GM21447 (cell line): Measurements from ENCODE around the gene ZNF611.
"Not testable (repeated sequence)": the region's sequence is repeated elsewhere in the genome, so short reads cannot be mapped to it uniquely, and the experiment has no call there.

ENCODE experiments used
- ATAC-seq: cut with Tn5 transposase; IDR thresholded peaks from one replicate; pipeline ENCODE4 v1.9.1; 2021; ENCODE audit not compliant: unreplicated experiment

The ZNF611 gene

DNA sequence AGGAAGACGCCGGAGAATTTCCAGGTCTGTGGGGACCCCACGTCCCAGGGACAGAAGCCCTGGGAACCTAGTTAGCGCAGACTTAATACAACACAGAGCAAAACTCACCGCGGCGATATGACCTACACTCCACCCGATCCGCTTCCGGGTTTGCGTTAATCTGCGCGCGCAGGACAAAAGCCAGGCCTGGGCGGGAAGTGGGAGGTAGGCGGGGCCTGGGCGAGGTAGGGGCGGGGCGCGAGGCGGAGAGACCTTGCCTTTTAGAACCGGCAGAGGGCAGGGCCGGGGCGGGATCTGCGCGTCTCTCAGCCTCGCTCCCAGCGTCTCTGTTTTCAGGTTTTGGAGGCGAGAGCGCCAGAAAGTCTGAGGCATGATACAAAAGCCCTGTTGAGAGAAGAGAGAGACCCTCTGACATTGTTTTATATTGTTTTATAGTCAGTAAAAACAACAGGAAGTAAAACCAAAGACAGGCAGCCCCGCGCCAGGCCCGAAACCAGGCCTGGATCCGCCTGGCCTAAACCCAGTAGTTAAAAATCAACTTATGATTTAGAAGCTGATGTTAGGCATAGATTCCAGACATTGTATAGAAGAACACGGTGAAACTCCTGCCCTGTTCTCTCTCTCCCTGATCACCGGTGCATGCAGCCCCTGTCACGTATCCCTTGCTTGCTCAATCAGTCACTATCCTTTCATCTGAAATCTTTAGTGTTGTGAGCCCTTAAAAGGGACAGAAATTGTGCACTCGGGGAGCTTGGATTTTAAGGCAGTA, at the start of gene ZNF611:
TSS of gene ZNF611 (minus strand) at position 152 of the 769 bp plus-strand sequence. CDS start 19,150 bp downstream, outside the sequence.
- peak; percentile 91 for ATAC-seq

- ATAC-seq = not testable (repeated sequence)
Observed at GRCh38 chr19:52782864-52783263, 48.0 kb upstream of the ZNF611 start.

DNA sequence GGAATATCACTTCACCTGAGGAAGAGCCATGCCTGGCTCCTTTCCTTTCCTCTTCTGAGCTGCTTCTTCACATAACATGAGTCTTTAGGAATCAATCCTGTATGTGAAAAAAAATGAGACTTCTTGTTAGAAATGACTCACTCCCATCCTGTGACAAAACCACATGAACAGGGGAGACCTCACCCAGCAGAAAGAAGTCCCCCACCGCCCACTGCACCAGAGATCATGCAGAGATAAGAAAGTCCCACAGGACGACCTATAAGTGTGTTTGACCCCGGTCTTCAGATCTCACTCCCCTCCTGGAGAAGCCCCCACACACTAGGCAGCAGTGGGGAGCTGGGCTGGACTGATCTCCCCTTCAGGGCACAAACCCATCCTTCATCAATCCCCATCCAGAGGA, 44.0 kb upstream of the ZNF611 start:
- ATAC-seq = no peak

- ATAC-seq = not testable (repeated sequence)
Observed at GRCh38 chr19:52756447-52756846, 21.6 kb upstream of the ZNF611 start.

DNA sequence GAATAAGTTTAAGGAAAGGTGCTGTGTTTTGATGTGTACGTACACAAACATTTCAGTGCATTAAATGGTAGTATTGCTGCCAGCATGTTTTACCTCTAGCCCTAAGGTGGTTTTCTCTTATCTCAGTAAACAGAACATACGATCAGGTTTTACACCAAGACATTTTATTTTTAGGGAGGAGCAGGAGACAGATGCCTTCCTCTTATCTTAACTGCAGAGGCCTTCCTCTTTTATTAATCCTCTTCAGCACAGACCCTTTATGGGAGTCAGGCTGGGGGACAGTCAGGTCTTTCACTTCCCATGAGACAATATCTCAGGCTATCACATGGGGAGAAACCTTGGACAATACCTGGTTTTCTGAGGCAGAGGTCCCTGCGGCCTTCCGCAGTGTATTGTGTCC, 14.9 kb upstream of the ZNF611 start:
- no peak for ATAC-seq

DNA sequence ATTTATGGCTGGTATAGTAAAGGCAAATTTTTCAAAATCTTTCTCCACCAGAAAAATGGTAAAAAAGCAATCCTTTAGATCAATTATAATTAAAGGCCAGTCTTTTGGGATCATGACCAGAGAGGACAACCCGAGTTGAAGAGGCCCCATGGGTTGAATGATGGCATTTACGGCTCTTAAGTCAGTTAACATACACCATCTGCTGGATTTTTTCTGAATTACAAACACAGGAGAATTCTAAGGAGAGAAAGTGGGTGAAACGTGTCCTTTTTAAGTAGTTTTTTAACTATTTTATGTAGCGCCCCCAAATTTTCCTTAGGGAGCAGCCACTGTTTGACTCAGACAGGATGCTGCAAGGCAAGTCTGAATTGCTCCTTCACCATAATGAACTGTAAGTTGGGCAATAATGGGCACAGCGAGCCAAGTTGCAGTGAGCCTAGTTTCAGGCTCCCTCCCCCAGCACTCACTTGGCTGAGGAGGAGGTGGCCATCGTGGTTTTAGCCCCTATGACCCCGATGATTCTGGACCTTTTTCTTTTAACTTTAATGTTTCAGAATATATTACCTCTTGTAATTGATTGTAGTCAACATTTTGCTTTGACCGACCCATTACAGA, 13.6 kb upstream of the ZNF611 start:
- no peak for ATAC-seq

DNA sequence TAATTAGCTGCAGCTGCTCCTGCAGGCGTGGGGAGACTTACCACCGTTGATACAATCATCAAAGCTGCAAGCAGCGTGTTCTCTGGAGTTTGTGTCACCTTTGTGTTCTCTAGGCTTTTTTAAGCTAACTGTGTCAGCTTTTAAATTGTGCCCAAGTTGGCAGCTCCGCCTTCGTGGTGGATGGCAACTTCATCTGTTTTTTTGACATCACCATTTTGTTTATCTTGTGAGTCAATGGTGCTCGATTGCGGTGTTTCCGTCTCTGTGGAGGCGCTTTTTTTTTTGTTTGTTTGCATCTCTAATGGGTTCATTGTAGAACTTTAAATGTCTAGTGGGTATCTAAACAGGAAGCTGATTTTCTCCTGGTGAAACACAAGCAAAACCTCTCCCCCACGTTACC, 11.1 kb upstream of the ZNF611 start:
- not testable (repeated sequence) for ATAC-seq

DNA sequence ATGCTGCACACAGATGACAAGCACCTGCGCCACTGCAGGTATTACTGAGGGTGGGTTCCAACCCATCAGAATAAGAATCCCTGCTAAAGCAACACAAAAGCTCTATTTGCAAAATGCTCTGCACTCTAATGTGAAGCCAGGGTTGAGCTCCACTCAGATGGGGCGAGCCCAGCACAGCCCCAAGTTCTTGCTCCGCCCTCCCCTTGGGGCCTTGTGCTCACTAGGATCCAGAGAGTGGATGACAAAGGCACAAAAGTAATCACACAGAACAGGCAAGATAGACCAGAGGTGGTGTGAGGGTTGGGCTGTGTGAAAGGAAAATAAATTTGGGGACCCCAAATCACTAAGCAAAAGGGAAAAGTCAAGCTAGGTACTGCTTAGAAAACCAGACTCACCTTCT, 8.2 kb upstream of the ZNF611 start:
- ATAC-seq = no peak

DNA sequence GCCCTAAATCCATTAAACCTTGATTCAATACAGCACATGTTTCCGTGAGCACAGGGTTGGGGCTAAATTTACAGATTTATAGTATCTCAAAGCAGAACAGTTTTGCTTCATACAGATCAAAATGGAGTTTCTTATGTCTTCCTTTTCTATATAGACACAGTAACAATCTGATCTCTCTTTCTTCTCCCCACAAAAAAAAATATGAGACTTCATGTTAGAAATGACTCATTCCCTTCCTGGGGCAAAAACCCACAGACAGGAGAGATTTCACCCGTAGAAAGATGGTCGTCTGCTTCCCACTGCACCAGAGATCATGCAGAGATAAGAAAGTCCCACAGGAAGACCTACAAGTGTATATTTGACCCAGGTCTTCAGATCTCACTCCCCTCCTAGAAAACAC, 7.7 kb upstream of the ZNF611 start:
- ATAC-seq = no peak

- ATAC-seq = no peak
Observed at GRCh38 chr19:52741951-52742485, 7.2 kb upstream of the ZNF611 start.

- ATAC-seq = not testable (repeated sequence)
Observed at GRCh38 chr19:52741371-52741770, 6.5 kb upstream of the ZNF611 start.

GRCh38 chr19:52739576-52739975, 4.7 kb upstream of the ZNF611 start:
- no peak for ATAC-seq

- no peak for ATAC-seq
Observed at GRCh38 chr19:52735734-52736133, 890 bp upstream of the ZNF611 start.

GRCh38 chr19:52734331-52734892, 432 bp downstream of the ZNF611 start:
- peak; percentile 27 for ATAC-seq

GRCh38 chr19:52726051-52726450, 8.8 kb downstream of the ZNF611 start:
- not testable (repeated sequence) for ATAC-seq

DNA sequence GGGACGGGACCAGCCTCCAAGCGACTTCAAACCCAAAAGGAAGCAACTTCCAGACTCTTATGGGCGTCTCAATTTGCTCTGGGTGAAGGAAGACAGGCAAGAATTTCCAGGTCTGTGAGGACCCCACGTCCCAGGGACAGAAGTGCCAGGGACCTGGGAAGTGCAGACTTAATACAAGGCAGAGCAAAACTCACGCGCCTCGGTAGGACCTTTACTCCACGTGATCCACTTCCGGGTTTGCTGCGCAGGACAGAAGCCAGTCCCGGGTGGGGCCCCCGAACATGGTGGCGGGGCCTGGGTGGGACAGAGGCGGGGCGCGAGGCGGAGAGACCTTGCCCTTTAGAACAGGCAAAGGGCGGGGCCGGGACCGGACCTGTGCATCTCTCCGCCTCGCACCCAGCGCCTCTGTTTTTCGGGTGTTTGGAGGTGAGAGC, 9.3 kb downstream of the ZNF611 start:
- no peak for ATAC-seq

DNA sequence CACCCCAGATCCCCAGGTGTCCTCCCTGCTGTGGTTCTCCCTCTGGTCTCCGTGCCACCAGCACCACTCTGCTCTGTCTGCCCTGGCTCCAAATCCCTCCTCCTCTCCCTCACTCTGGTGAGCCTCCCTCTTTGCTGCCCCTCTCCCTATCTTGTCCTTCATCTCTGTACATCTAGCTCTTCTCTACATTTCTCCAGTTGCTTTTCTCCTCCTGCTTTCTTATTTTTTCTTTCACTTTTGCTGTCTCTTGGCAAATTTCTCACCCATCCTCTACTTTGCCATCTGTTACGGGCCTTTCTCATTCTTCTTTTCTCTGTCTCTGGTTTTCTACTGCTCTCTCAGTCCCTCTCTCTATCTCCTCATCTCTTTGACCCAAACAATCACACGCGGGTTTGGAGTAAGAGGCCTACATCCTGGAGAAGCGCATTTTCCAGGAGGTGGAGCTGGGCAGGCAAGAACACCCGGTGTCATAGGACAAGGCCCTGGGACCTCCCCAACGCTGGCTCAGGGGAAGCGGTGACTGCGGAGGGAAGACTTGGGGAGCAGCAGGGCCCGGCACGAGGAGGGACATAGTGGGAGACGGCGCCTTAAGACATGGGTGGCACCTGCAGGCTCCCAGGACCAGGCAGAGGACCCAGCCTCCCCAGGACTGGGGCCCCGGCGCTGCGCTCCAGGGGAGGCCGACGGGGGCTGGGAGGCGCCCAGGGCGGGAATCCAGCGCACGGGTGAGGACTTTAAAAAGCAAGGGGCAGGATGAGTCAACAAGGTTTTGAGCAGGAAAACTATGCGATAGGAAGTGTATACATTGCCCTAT, 9.9 kb downstream of the ZNF611 start:
- ATAC-seq = no peak

DNA sequence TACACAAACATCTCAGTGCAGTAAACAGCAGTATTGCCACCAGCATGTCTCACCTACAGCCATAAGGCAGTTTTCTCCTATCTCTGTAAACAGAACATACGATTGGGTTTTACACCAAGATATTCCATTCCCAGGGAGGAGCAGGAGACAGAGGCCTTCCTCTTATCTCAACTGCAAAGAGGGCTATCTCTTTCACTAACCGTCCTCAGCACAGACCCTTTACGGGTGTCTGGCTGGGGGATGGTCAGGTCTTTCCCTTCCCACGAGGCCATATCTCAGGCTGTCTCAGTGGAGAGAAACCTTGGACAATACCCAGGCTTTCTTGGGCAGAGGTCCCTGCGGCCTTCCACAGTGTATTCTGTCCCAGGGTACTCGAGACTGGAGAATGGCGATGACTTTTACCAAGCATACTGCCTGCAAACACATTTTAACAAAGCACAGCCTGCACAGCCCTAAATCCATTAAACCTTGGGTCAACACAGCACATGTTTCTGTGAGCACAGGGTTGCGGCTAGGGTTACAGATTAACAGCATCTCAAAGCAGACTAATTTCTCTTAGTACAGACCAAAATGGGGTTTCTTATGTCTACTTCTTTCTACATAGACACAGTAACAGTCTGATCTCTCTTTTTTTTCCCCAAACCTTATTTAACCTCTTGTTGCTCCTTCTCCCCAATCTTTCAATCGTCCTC, 10.8 kb downstream of the ZNF611 start:
- ATAC-seq = not testable (repeated sequence)

- ATAC-seq = no peak
Observed at GRCh38 chr19:52722062-52723003, 12.5 kb downstream of the ZNF611 start.
